Neural cell (in vitro differentiated cells): ENCODE results near the gene DUS2. TPM values are rescaled to one million over a fixed set of nuclear protein-coding genes. Genes with fewer than 3 reads are reported as not detected.

Experiments
- H2AFZ ChIP-seq: fragments of 200-600, 300-800 bp; sonication (generic), shearing (Covaris generic); 2 replicates; pipeline ENCODE4 v1.6.0; 2014; ENCODE audit warnings: low read depth, mild to moderate bottlenecking, antibody characterized with exemption, low read length, moderate library complexity
- H3F3A ChIP-seq: fragments of 200-600 bp; shearing (Covaris generic); 2 replicates; pipeline ENCODE4 v1.6.1; 2016; ENCODE audit warnings: mild to moderate bottlenecking, moderate library complexity, mixed read lengths, antibody characterized with exemption, low read length; ENCODE audit not compliant: insufficient read depth, poor library complexity, severe bottlenecking
- H3K27ac ChIP-seq: fragments of 200-600, 300-800 bp; sonication (generic), shearing (Covaris generic); 2 replicates; pipeline ENCODE4 v1.5.1; 2014; ENCODE audit warnings: mild to moderate bottlenecking, low read length, moderate library complexity
- H3K27me3 ChIP-seq: fragments of 300-800, 200-600 bp; sonication (generic), shearing (Covaris generic); 2 replicates; pipeline ENCODE4 v1.6.0; 2014; ENCODE audit warnings: mild to moderate bottlenecking, low read depth, low read length, moderate library complexity; ENCODE audit not compliant: insufficient read depth
- H3K36me3 ChIP-seq: fragments of 300-800, 200-600 bp; sonication (generic), shearing (Covaris generic); 2 replicates; pipeline ENCODE4 v1.5.1; 2014; ENCODE audit warnings: mild to moderate bottlenecking, antibody characterized with exemption, low read length, moderate library complexity; ENCODE audit not compliant: insufficient read depth
- H3K4me2 ChIP-seq: fragments of 300-800, 200-600 bp; sonication (generic), shearing (Covaris generic); 2 replicates; pipeline ENCODE4 v1.6.0; 2014; ENCODE audit warnings: mild to moderate bottlenecking, low read length
- H3K4me3 ChIP-seq: fragments of 300-800, 200-600 bp; sonication (generic), shearing (Covaris generic); 2 replicates; pipeline ENCODE4 v1.5.1; 2014; ENCODE audit warnings: mild to moderate bottlenecking, low read length, moderate library complexity
- H3K79me2 ChIP-seq: fragments of 200-600 bp; shearing (Covaris generic); replicated peaks from 2 replicates; pipeline ENCODE4 v1.6.0; 2014; ENCODE audit warnings: mild to moderate bottlenecking, low read length, moderate library complexity; ENCODE audit not compliant: insufficient read depth
- H3K9ac ChIP-seq: fragments of 300-800, 200-600 bp; sonication (generic), shearing (Covaris generic); 2 replicates; pipeline ENCODE4 v1.6.1; 2016; ENCODE audit warnings: mild to moderate bottlenecking, low read length, mixed read lengths
- H3K9me2 ChIP-seq: fragments of 200-600 bp; shearing (Covaris generic); 2 replicates; pipeline ENCODE4 v1.6.1; 2016; ENCODE audit warnings: mild to moderate bottlenecking, low read length, mixed read lengths; ENCODE audit not compliant: insufficient read depth
- H3K9me3 ChIP-seq: fragments of 200-600, 300-800 bp; sonication (generic), shearing (Covaris generic); 2 replicates; pipeline ENCODE4 v1.6.1; 2016; ENCODE audit warnings: mild to moderate bottlenecking, mixed run types, low read length, moderate library complexity, mixed read lengths
- H4K20me1 ChIP-seq: fragments of 200-600 bp; shearing (Covaris generic); 2 replicates; pipeline ENCODE4 v1.6.1; 2016; ENCODE audit warnings: mild to moderate bottlenecking, mixed run types; ENCODE audit not compliant: insufficient read depth
- EP300 ChIP-seq: fragments of 450-650 bp; conservative IDR thresholded peaks from 2 replicates; pipeline ENCODE4 v1.6.1; 2014; ENCODE audit warnings: antibody characterized with exemption, mild to moderate bottlenecking, moderate library complexity; ENCODE audit not compliant: poor library complexity, severe bottlenecking
- EZH2 ChIP-seq: fragments of 200-600, 300-800 bp; shearing (Covaris generic), sonication (generic); IDR thresholded peaks from 2 replicates; pipeline ENCODE4 v1.6.1; 2014; ENCODE audit warnings: antibody characterized with exemption, low read length, borderline replicate concordance, mild to moderate bottlenecking; ENCODE audit not compliant: insufficient read depth, poor library complexity, severe bottlenecking
- MXI1 ChIP-seq: fragments of 450-650 bp; conservative IDR thresholded peaks from 2 replicates; pipeline ENCODE4 v1.6.1; 2014; ENCODE audit warnings: antibody characterized with exemption, mild to moderate bottlenecking; ENCODE audit not compliant: poor library complexity, severe bottlenecking
- POLR2AphosphoS5 ChIP-seq: IDR thresholded peaks from 2 replicates; pipeline ENCODE4 v1.6.1; 2012
- RAD21 ChIP-seq: fragments of 450-650 bp; conservative IDR thresholded peaks from 2 replicates; pipeline ENCODE4 v1.6.1; 2014; ENCODE audit warnings: antibody characterized with exemption, mild to moderate bottlenecking, moderate library complexity
- SMC3 ChIP-seq: fragments of 450-650 bp; conservative IDR thresholded peaks from 2 replicates; pipeline ENCODE4 v1.6.1; 2014; ENCODE audit warnings: antibody characterized with exemption, mild to moderate bottlenecking, moderate library complexity; ENCODE audit not compliant: poor library complexity
- TAF1 ChIP-seq: IDR thresholded peaks from 2 replicates; pipeline ENCODE4 v1.6.1; 2012; ENCODE audit warnings: low read depth
- polyA plus RNA-seq: library from polyadenylated mRNA; depleted of rRNA; stranded (reverse); fragments of >200 nt; gene quantifications from 2 replicates; pipeline ENCODE4 v1.2.3, GENCODE V29; 2014
- TF ChIP-seq, protein P1 (sequence below): IDR thresholded peaks from 2 replicates; pipeline ENCODE4 v1.6.1; 2012; ENCODE audit warnings: borderline replicate concordance
- TF ChIP-seq, protein P2 (sequence below): fragments of 450-650 bp; IDR thresholded peaks from 2 replicates; pipeline ENCODE4 v1.5.1; 2014; ENCODE audit warnings: antibody characterized with exemption, mild to moderate bottlenecking, moderate library complexity; ENCODE audit not compliant: poor library complexity, severe bottlenecking

DUS2 gene
- polyA plus RNA-seq, 1 donor from 2014 or later: 22.4 TPM

DNA sequence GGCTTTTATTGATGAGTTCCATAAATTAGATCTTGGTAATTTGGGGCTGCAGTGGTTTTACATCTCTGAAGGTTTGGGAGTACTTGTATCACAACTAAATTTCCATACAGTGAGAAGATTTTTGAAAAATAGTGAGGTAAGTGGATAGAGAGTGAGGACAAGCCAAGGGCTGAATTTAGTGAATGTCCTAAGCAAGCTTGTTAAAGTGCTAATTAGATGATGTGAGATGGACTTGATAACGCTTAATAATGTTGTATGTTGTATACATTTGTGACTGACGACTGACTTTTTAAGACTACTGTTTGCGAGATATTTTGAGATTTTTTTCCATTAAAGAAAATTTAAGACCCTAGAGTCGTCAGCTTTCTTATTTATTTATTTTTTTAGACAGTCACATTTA, 66.0 kb downstream of the DUS2 start:
- H3K79me2 ChIP-seq: peaks cover 61% of the 10 kb centered on the region
- peaks cover under 1% of the 10 kb centered on the region for H3F3A ChIP-seq
- H3K27ac ChIP-seq: no peak overlapping the region
- H3K9me2 ChIP-seq: no peaks in the 10 kb centered on the region
- H3K27me3 ChIP-seq: no peaks in the 10 kb centered on the region
- no peak overlapping the region for H2AFZ ChIP-seq
- no peak overlapping the region for H3K4me3 ChIP-seq
- H3K9me3 ChIP-seq: no peaks in the 10 kb centered on the region
- H4K20me1 ChIP-seq: no peaks in the 10 kb centered on the region
- TF ChIP-seq MXI1 (no peak), SMC3 (no peak), RAD21 (no peak), POLR2AphosphoS5 (no peak), EP300 (no peak), EZH2 (no peak), TAF1 (no peak)
- TF ChIP-seq, protein P1, sequence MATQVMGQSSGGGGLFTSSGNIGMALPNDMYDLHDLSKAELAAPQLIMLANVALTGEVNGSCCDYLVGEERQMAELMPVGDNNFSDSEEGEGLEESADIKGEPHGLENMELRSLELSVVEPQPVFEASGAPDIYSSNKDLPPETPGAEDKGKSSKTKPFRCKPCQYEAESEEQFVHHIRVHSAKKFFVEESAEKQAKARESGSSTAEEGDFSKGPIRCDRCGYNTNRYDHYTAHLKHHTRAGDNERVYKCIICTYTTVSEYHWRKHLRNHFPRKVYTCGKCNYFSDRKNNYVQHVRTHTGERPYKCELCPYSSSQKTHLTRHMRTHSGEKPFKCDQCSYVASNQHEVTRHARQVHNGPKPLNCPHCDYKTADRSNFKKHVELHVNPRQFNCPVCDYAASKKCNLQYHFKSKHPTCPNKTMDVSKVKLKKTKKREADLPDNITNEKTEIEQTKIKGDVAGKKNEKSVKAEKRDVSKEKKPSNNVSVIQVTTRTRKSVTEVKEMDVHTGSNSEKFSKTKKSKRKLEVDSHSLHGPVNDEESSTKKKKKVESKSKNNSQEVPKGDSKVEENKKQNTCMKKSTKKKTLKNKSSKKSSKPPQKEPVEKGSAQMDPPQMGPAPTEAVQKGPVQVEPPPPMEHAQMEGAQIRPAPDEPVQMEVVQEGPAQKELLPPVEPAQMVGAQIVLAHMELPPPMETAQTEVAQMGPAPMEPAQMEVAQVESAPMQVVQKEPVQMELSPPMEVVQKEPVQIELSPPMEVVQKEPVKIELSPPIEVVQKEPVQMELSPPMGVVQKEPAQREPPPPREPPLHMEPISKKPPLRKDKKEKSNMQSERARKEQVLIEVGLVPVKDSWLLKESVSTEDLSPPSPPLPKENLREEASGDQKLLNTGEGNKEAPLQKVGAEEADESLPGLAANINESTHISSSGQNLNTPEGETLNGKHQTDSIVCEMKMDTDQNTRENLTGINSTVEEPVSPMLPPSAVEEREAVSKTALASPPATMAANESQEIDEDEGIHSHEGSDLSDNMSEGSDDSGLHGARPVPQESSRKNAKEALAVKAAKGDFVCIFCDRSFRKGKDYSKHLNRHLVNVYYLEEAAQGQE: no peak
- TF ChIP-seq, protein P2, sequence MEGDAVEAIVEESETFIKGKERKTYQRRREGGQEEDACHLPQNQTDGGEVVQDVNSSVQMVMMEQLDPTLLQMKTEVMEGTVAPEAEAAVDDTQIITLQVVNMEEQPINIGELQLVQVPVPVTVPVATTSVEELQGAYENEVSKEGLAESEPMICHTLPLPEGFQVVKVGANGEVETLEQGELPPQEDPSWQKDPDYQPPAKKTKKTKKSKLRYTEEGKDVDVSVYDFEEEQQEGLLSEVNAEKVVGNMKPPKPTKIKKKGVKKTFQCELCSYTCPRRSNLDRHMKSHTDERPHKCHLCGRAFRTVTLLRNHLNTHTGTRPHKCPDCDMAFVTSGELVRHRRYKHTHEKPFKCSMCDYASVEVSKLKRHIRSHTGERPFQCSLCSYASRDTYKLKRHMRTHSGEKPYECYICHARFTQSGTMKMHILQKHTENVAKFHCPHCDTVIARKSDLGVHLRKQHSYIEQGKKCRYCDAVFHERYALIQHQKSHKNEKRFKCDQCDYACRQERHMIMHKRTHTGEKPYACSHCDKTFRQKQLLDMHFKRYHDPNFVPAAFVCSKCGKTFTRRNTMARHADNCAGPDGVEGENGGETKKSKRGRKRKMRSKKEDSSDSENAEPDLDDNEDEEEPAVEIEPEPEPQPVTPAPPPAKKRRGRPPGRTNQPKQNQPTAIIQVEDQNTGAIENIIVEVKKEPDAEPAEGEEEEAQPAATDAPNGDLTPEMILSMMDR: no peak
- no peak overlapping the region for H3K4me2 ChIP-seq
- H3K36me3 ChIP-seq: no peaks in the 10 kb centered on the region
- no peak overlapping the region for H3K9ac ChIP-seq

DNA sequence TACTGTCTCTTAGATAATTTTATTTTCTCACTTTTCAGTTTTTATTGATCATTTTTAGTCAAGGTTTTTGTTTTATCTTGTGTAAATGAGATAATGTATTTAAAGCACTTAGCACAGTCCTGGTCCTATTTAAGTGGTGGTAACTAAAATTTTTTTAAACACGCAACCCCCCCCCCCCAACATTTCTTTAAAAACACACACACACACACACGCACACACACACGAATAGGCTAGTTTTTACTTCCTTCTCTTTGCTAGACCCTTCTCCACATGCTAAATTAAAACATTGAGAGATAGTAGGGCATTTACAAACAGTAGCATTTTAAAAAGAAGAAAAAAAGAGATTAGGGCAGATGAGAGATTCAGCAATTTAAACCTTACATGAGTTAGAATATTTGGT, 67.0 kb downstream of the DUS2 start:
- Histone ChIP-seq H2AFZ (no peak overlapping the region), H3K4me3 (no peak overlapping the region), H3K27me3 (no peaks in the 10 kb centered on the region), H3K4me2 (no peak overlapping the region), H3K9ac (no peak overlapping the region), H3K27ac (no peak overlapping the region), H3F3A (no peaks in the 10 kb centered on the region), H4K20me1 (no peaks in the 10 kb centered on the region), H3K9me3 (no peaks in the 10 kb centered on the region), H3K9me2 (no peaks in the 10 kb centered on the region), H3K36me3 (no peaks in the 10 kb centered on the region), H3K79me2 (peaks cover 71% of the 10 kb centered on the region)
- no peak for TF ChIP-seq EP300
- TF ChIP-seq, protein P1: no peak
- no peak for TF ChIP-seq SMC3
- TF ChIP-seq, protein P2: no peak
- TF ChIP-seq MXI1: no peak
- no peak for TF ChIP-seq EZH2
- no peak for TF ChIP-seq TAF1
- no peak for TF ChIP-seq POLR2AphosphoS5
- no peak for TF ChIP-seq RAD21
